ENCODE results near the gene GINS1.

- TF ChIP-seq CTCF (IDR thresholded peaks at IDR 0.05) (no peak), POLR2A (IDR thresholded peaks at IDR 0.05) (no peak), POLR2AphosphoS5 (IDR thresholded peaks at IDR 0.05) (no peak)
These were observed 34.7 kb upstream of the GINS1 start for GRCh38 chr20:25372584-25373336.
